Measurements from ENCODE around the gene WBP4.
"Not testable (repeated sequence)": the region's sequence is repeated elsewhere in the genome, so short reads cannot be mapped to it uniquely, and the experiment has no call there.

WBP4 gene

GRCh38 chr13:41079725-41080124, 18.4 kb downstream of the WBP4 start:
- no peak for DNase-seq (ENCODE audit: low read depth)

- no peak for DNase-seq (ENCODE audit: low read depth)
Measured at GRCh38 chr13:41085961-41086585, 24.8 kb downstream of the WBP4 start.

- not testable (repeated sequence) for DNase-seq (ENCODE audit: low read depth)
Measured at GRCh38 chr13:41095681-41096080, 34.4 kb downstream of the WBP4 start.

- no peak for DNase-seq (ENCODE audit: low read depth)
Measured at GRCh38 chr13:41098761-41099160, 37.5 kb downstream of the WBP4 start.

DNA sequence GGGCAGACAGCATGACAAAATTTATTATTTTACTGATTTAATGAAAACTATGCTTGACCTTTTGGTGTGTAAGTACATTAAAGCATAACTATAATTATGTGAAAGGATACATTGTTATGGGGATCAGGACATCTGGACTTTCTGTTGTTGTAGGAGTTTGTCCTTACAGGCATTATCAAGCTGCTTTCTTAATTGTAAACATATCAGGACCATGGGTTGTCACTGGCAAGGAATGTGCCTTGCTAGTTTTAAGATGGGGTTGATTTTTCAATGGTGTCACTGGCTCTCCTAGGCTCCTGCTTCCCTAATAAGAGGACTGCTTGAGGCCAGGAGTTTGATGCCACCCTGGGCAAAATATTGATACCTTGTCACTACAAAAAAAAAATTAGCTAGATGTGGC, 38.7 kb downstream of the WBP4 start:
- no peak for DNase-seq (ENCODE audit: low read depth)

DNA sequence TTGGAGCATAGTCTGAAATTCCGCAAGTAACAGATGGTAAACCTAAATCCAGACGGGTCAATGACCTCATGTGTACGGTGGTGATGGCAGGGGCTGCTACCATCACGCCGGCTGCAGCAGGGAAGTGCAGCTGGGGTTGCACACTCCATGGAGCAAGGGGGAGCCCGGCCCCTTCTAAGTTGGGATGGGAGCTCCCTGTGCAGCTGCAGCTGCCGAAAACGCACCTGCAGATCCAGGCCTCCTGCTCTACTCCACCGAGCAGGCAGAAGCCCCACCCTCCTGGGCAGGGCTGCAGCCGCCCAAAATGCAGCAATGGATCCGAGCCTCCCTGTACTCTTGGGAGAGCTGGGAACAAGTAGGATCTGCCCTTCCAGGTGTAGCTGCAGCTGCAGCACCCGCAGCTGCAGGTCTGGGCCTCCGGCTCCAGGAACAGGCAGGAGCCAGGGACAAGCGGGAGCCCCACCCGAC, 45.8 kb downstream of the WBP4 start:
- DNase-seq (ENCODE audit: low read depth) = no peak

- no peak for DNase-seq (ENCODE audit: low read depth)
Measured at GRCh38 chr13:41107584-41108014, 46.3 kb downstream of the WBP4 start.

GRCh38 chr13:41111454-41111853, 50.1 kb downstream of the WBP4 start:
- DNase-seq (ENCODE audit: low read depth) = no peak

GRCh38 chr13:41117869-41118268, 56.6 kb downstream of the WBP4 start:
- no peak for DNase-seq (ENCODE audit: low read depth)

GRCh38 chr13:41122838-41123237, 61.5 kb downstream of the WBP4 start:
- no peak for DNase-seq (ENCODE audit: low read depth)

GRCh38 chr13:41127701-41128100, 66.4 kb downstream of the WBP4 start:
- DNase-seq (ENCODE audit: low read depth) = no peak

DNA sequence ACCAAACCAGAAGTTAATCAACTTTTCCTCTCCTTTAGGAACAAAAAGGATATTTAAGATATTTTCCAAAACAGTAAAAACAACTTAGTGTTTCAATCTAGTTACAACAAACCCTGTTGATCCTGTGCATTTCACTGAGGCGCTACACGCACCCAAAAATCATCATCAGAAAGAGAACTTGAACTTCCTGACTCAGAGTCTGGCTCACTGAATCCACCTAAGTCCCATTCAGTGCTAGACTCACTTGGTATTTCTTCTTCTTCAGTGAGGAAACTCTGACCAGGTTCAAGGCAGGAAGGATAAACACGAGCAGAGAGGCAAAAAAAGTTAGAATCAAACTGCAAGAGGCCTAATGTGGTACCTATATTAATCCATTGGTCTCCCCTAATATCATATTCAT, 69.0 kb downstream of the WBP4 start:
- DNase-seq (ENCODE audit: low read depth) = no peak

GRCh38 chr13:41131189-41131588, 69.9 kb downstream of the WBP4 start:
- not testable (repeated sequence) for DNase-seq (ENCODE audit: low read depth)

DNA sequence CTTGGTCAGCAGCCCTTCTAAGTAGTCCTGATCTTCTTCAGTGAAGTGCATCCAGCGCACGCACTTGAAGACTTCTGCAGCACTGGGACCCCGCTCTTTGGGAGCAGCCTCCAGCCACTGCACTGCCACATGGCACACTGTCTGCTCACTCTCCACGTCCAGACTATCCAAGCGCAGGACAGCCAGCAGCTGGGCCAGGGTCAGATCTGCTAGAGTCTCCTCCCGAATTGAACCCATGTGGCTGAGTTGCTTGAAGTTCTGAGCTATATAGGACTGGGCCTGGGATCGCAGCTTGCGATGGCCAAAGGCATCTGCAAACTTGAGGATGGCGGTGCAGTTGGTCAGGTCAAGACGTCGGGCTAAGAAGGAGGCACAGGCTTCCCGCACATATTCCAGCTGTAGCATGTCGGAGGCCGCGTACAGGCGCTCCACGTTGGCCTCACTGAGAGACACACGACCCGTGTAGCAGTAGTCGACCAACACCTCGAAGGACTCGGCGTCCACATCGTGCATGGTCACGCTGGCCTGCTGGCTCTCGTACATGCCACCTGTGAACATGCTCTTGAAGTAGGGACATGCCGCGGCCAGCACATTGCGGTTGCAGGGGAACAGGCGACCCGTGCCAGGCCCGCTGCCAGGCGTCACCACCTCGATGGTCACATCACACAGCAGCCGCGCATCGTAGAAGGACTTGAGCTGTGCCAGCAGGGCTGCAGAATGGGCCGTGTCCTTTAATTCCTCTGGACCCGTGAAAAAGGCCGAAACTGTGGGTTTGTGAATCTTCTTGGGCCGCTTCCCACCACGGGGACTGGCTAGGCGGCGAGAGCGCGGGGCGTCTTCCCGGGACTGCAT, 70.6 kb downstream of the WBP4 start:
- DNase-seq (ENCODE audit: low read depth) = not testable (repeated sequence)

GRCh38 chr13:41132512-41133152, 71.3 kb downstream of the WBP4 start, which contains the start of gene KBTBD6:
Gene KBTBD6, minus strand, starts transcription at chr13:41132802. Its CDS starts 291 bp downstream, at chr13:41132511.
- DNase-seq (ENCODE audit: low read depth) = peak; percentile 86
